Small intestine (tissue), 4 donors: ENCODE results near the gene MACF1. TPM values are rescaled to one million over a fixed set of nuclear protein-coding genes. Genes with fewer than 3 reads are reported as not detected.

ENCODE experiments used
- polyA plus RNA-seq, 4 donors: library from polyadenylated mRNA; stranded (reverse) in 3 of 4; unstranded in 1 of 4; fragments of 200-250 nt in 3 of 4; fragments of 120-200 nt in 1 of 4; gene quantifications; one replicate each; pipeline versions ENCODE4 v1.2.1 to v1.2.3, GENCODE V29; 2013
- donor health status: healthy with polysubstance abuse.
- donor health status: Bipolar disorder and iron deficiency.
- donor health status: healthy.

The MACF1 gene
- polyA plus RNA-seq, 4 donors: 18.1 to 64.8 (median 34.6) TPM

Other genes starting within 250 kb of the MACF1 start
- 10 to 100 TPM; 24.5 to 35.8 (median 28.6) TPM for gene AKIRIN1, start 213.4 kb upstream of the MACF1 start, polyA plus RNA-seq
- gene NDUFS5, start 178.3 kb upstream of the MACF1 start, polyA plus RNA-seq: 100 to 1,000 TPM; 228 to 696 (median 523) TPM